NAMALWA (cell line): ENCODE measurements around the gene SLC4A1.

Source experiments
- DNase-seq: peaks from one replicate; pipeline ENCODE4 v3.0.0-alpha.2; 2015; ENCODE audit warnings: low spot score

Gene SLC4A1

DNA sequence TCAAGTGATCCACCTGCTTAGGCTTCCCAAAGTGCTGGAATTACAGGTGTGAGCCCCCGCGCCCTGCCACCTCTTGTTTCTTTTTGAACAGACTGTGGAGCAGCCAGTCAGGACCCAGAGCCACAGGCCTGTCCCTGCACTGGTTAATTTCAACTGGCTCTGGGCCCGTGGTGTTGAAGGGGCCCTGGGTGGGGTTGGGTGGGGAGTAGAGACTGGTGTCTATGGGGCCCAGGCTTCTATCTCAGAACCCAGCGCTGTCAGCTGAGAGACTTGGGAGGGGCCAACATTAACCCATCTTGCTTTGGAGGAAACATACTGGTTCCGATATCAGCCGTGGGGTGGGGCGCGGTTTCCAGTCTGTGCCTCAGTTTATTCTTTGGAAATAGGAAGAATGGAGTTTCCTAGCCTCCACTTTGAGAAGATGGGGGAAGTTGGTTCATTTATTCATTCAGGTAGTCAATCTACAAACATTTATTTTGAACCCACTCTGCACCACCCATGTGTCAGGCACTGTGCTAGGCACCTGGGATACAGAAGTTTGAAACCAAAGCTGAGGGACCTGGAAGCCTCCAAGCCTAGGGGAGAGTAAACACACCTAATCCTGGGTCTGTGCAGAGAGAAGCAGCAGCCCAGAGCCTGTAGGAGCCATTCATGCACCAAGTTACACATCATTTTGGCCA, 15.5 kb upstream of the SLC4A1 start:
- no peak for DNase-seq

DNA sequence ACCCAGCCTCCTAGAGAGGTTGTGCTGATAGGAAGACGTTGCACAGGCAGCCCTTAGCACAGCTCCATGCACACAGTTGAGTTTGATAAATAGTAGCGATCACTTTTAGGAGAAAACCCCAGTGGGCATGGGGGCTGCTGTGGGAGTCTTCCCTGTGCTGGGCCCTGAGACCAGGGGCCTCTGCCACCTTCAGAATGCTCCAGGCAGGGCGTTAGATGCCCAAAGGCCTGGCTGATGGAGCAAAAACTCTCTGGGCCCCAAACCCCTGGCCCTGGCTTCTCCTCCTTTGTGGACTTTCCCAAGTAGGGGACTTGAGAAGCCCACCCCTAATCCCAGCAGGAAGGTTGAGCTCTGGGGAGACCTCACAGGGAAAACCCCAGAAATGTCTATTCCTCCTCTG, 14.3 kb upstream of the SLC4A1 start:
- no peak for DNase-seq

DNA sequence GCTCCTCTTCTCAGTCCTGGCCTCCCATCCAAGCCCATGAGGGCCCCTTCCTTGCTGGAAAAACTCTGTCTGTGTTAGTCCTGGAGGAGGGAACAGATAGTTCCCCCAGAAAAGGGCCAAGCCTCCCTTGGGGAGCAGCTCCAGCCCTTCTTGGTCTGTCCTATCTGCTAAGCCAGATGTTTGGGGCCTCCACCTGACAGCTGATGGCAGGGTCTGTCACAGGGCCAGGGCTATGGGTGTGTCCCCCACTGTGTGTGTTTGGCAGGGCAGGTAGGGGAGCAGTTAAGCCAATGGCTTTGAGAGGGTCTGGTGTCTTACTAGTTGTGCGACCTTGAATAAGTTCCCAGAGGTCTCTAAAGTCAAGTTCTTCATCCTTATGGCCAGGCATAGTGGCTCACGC, 13.6 kb upstream of the SLC4A1 start:
- no peak for DNase-seq

DNA sequence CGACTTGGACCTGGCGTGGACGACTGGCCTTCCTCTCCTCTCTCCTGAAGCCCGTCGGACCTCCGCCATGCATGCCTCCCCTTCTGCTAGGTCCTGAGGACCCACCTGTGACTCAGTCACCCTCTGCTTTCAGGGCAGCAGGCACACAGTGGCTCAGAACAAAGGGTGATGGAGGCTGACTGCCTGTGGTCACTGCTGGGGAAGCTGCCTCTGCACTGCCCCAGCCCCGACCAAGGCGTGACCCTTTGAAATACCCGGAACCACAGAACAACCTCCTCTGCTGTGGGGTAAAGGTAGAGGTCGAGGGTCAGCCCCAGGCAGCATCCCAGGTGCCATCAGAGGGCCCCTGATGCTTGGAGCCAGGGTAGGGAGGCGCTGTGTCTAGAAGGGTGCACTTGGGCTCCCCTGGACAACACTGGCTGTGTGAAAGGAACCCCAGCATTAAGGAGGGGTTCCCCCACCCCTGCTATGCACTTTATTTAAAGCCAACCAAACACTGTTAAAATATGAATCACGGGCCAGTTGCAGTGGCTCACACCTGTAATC, 12.5 kb upstream of the SLC4A1 start:
- DNase-seq, result no peak

DNA sequence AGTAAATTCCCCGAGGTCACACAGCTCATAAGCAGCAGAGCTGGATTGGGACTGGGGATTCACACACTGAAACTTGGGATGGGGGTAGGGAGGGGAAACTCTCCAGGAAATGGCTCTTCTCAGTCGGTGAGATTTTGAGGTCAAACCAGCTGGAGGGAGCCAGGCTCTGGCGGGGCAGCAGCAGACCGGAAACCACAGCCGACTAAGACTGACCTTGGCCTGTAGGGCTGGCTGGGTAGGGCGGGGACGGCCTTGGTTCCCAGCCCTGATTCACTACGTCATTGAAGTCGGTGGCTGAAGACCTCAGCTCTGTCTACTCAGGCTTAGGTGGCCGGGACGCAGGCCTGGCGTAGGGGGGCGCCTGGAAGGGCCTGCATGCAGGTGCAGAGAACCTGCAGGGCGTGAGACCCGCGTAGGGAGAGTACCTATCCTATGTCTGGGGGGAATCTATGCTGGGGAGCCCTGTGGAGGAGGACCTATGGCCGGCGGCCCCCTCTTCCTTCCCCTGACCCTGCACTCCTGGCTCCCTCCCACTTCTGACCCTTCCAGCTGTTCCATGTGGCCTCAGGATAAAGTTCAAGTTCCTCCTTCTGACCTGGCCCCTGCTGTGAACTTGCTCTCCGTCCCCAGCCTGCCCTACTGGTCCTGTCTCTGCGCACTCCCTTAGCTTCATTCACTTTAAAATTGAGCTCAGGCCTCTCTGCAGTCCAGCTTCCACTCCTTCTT, 11.9 kb upstream of the SLC4A1 start:
- no peak for DNase-seq

DNA sequence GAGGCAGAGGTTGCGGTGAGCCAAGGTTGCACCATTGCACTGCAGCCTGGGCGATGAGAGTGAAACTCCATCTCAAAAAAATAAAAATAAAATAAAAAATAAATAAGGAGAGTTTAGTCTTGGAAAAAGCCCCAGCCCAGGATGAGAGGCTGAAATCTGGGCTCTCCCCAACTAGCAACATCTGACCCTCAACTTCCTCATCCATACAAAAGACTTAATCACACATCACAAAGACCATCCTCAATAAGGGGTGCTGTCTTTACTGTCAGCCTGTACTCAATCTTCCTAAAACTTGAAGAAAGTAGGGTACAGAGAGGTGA, 11.4 kb upstream of the SLC4A1 start:
- no peak for DNase-seq

DNA sequence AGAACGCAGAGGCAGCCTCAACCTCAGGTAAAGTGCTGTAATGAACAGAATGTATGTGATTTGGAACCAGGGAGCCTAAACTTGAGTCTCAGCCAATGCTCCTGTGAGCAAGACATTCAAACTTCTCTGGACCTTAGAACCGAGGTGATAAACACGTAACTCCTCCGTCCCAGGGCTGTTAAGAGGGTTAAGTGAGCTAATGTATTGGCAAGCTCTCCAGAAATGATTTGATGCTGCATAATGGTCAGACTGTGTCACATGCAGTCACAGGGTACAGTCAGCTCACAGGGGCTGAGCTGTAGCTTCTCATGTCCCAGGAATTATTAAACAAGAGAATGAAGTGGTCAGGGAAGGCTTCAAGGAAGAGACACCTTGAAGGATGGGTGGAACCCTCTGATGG, 10.0 kb upstream of the SLC4A1 start:
- no peak for DNase-seq

DNA sequence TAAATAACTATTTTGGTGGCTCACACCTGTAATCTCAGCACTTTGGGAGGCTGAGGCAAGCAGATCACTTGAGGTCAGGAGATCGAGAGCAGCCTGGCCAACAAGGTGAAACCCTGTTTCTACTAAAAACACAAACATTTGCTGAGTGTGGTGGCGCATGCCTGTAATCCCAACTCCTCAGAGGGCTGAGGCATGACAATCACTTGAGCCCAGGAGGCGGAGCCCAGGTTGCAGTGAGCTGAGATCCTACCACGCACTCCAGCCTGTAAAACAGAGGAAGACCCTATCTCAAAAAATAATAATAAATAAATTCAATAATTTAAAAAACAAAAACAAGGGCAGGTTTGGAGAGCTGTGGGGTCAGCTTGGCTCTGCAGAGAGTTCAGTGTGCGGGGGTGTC, 5.7 kb upstream of the SLC4A1 start:
- no peak for DNase-seq

DNA sequence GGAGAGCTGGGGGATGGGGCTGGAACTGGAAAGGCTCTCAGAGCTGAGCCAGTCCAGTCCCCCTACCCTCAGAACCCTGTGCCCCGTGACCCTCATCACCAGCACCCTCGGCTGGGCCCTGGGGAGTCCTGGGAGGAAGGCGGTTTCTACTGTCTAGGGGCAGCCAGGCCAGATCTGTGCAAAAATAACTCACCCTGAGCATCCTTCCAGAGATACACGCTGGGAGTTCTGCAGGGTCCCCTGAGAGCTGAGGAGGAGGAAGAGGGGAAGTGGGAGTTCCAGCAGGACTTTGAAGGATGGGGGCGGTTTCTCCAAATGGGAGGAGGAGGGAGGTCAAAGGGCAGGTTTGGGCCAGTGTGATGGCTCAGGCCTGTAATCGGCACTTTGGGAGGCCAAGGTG, 5.0 kb upstream of the SLC4A1 start:
- no peak for DNase-seq

DNA sequence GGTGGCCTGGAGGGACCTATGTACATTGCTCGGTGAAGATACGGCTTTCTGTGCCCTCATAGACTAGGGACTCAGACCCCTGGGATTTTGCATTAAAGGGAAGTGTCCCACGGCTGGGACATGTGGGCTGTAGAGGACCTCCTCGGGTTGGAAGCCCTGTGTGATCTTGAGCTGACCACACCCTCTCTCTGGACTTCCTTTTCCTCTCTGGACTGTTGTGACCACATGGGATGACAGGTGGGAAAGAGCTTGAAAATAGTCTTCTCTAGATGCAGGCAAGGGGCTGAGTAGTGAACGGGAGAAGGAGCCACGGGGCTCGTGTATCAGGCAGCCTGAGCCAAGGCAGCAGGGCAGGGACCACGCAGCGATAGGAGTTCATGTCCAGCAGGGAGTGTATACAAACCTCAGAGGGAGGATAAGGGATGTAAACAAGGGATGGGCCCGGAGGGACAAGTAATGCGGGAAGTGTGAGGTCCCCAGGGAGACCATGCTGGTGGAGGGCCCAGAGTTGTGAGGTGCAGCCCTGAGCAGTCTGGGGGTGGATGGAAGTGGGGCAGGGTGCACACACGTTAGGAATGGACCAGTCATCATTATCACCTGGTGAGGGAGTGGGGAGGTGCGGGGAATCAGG, 4.5 kb upstream of the SLC4A1 start:
- DNase-seq, result no peak

DNA sequence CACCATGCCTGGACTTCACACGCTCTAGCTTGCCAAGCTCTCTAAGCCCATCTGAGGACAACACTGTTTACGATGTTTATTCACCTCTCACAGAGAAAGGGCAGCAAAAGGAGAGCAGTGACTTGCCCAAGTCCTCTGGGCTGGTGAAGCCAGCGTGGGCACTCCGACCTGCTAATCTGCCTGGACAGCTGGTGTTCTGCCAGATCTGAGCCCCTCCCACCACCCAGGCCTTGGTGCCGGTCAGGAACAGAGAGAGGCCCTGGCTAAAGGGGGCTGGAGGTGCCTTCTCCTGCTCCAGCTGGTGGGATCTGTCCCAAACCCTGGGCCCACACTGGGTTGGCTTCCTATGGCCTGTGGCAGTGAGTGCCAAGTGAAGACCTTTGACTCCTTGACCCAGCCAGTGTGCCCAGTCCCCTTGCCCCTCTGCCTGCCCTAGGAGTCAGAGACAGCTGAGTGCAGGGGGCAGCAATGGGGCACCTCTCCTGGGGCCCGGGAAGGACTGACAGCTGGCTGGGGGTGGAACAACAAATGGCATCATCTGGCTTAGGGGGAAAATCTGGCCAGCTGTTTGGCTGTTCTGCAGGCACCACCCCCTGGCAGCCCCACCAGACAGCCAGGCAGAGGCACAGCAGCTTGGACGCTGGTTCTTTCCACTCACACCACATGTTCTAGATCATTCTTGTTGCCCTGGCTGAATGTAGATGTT, 1.8 kb upstream of the SLC4A1 start:
- no peak for DNase-seq

DNA sequence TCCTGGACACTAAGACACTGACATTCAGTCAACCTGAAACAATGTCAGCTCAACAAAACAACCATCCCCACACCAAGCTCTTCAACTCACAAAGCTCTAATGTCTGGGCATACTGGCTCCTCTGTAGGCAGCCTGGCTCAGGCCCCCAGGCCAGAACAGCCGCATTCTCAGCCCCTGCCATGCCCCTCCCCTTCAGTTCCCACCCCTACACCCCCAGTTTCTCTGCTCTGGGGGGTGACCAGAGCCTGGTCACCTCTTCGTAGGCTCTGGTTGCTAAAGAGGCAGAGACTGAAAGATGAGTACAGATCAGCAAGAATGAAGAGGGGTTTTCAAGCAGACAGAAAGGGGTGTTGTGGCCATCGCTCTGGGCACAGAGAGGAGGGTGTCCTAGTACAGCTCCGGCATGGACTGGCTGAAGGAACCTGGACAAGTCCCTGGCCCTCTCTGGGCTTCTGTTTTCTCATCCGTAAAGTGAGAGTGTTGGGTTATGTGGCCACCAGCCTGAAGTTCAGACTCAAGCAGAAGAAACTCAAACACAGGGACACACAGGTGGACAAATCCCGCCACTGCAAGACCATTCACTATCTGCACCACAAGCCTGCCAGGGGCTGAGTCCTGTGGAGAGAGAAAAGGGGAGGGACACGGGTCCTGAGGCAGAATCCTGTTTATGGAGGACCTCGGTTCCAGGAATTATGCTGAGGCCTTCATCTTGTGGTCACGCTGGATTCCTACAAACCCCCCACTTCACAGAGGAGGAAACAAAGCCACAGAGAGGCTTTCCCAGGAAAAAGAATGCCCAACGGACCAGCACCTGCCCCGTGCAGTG, 987 bp upstream of the SLC4A1 start:
- DNase-seq, result no peak

DNA sequence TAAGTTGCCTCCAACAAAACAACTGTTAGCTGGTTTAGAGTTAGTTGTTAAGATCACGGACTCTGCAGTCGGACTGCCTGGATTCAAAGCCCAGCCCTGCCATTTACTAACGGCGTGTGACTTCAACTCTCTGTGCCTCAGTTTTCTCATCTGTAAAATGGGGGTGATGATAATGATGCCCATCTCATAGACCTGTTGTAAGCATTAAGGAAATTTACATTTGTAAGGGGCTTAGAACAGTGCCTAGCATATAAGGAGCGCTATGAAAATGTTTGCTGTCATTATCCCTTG, 825 bp downstream of the SLC4A1 start:
- DNase-seq, result no peak

DNA sequence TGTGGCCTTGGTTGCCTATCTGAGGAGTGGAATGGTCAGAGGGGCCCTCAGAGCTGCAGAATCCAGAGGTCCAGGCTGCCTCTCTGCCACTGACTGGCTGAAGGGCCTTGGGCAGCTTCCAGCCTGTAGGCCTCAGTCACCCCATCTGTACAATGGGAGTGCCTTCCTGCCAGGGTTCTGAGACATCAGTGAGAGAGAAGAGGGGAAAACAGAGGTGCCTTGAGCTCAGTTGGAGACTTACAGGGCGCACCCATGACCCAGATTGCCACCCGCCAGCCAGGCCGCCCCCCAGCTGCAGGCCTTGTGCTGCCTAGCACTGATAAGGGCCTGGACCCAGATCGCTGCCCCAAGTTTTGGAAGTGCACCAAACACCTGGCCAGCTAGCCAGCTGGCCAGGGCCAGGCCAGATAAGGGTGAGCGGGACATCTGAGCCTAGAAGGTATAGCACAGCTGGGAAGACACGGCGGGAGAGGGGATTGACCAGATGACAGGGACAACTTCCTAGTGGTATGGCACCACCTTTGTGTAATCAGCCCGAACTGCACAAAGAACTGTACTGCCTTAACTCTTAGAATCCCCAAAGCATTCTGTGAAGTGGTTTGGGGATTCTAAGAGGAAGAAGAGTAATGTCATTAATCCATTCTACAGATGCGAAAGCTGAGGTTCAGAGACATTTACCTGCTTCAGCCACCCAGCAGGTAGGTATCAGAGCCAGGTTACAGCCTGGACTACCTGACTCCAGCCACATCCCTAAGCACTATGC, 1.4 kb downstream of the SLC4A1 start:
- no peak for DNase-seq

DNA sequence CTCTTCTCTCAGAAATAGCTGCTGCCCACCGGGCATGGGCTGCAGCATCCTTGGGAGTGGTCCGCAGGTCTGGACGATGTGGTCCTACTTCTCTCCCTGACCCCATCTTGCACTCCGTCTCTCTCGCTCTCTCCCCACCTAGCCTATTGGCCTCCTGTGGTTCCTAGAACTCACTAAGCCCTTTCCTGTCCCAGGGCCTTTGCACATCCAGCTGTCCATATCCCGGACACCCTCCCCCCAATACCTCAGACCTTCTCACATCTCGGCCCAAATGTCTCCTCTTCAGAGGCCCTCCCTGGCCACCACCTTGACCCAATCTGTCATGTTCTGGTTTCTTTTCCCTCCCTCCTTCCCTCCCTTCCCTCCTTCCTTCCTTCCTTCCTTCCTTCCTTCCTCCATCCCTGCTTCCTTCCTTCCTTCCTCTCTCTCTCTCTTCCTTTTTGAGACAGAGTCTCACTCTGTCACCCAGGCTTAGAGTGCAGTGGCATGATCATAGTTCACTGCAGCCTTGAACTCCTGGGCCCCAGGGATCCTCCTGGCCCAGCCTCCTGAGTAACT, 4.5 kb downstream of the SLC4A1 start:
- no peak for DNase-seq

DNA sequence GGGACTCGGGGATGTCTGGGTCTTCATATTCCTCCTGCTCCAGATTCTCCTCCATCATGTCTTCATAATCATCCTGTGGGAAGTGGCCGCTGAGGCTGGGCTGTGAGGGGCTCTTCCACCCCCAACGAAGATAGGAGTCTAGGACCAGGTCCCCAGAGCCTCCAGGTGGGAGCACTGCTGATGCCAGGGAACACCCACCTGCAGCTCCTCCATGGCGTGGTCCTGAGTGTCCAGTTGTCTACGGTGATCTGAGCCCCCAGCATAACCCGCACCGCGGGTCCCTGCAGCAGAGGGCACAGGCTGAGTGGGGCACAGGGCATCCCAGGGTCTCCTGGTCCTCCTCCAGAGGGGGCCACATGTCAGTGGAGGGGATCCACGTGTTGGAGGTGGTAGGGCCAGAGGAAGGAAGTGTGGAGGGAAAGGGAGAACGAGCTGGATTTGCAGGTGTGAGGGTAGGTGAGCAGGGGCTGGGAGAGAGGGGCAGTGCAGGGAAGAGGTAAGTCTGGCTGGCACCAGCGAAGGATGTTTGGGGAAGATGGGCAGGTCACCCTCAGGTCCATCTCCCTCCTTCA, 5.2 kb downstream of the SLC4A1 start:
- no peak for DNase-seq

DNA sequence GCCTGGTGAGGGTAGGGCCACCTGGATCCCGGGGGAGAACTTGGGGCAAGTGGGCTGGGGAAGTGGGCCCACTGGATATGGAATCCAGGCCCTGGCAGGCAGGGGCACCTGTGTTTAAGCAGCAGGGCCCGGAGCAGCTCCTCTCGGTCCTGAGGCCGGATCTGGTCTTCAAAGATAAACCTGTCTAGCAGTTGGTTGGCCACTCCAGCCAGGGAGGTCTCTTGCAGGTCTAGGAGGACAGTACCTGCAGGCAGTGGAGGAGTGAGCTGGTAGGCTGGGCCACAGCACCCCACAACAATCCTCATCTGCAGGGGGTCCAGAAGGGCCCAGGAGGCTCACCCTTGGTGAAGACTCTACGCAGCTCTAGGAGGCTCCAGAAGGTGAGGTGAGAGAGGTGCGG, 7.6 kb downstream of the SLC4A1 start:
- no peak for DNase-seq

DNA sequence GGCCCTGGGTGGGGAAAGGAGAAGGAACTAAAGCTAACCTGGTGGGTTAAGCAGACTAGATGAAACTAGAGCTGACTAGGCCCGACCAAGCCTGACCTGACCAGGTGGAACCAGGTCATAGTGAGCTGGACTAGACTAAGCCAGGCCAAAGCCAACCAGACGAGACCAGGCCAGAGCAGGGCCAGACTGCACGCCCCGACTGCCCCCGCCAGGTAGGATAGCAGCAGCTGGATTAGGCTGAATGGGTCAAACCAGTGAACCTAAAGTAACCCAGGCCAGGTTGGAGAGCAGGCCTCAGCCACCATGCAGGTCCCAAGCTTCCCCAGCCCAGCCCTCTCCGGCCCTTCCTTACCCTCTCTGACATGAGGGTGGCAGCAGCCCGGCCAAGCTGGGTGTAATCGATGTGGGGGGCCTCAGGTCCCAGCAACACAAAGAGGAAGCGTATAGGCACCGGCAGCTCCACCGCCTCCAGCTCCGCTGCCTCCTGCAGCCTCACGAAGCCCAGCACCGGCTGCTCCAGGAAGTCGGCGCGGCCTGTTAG, 9.1 kb downstream of the SLC4A1 start:
- DNase-seq, result no peak

DNA sequence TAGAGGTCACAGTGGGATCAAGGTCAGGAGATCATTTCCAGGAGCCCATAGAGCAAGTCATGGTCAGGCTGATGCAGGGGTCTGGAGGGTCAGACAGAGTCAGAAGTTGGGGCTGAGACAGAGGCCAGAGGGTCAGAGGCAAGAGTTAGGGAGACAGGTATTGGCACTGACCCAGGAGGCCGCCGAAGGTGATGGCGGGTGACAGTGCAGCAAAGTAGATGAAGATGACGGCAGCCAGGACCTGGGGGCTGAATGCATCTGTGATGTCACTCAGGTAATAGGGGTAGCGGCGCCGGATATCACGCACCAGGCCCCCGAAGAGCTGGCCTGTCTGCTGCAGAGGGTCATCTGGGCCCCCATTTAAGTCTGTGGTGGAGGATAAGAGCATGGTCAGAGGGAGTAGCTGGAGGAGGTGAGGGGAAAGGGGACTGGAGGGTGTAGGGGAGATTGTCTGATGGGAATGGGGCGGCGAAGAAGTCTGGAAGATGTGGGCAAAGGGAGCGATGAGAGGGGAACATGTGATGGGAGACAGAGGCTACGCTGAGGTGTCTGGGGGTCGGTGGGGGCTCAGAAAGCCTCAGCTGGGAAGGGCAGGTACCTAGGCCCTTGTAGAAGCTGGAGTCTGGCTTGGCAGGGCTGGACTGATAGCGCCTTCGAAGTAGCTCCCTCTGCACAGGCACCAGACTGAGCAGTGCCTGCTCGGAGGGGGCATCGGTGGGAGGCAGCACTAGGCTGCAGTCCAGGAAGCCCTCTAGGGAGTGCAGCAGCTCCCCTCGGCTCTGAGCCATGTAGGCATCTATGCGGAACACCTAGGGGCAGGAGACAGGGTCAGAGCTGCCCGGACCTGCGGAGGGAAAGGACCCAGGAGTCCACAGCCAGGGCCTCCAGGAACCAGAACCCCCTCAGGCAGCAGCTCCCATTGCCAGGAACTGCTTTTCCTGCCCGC, 9.8 kb downstream of the SLC4A1 start:
- no peak for DNase-seq
